Activated CD4-positive, alpha-beta T cell treated with anti-CD3 and anti-CD28 coated beads for 1 hour (primary cell): ENCODE results near the gene CEMIP2.

ENCODE experiments used
- DNase-seq: peaks from one replicate; pipeline ENCODE4 v3.0.0-alpha.2; 2020

The CEMIP2 gene

DNA sequence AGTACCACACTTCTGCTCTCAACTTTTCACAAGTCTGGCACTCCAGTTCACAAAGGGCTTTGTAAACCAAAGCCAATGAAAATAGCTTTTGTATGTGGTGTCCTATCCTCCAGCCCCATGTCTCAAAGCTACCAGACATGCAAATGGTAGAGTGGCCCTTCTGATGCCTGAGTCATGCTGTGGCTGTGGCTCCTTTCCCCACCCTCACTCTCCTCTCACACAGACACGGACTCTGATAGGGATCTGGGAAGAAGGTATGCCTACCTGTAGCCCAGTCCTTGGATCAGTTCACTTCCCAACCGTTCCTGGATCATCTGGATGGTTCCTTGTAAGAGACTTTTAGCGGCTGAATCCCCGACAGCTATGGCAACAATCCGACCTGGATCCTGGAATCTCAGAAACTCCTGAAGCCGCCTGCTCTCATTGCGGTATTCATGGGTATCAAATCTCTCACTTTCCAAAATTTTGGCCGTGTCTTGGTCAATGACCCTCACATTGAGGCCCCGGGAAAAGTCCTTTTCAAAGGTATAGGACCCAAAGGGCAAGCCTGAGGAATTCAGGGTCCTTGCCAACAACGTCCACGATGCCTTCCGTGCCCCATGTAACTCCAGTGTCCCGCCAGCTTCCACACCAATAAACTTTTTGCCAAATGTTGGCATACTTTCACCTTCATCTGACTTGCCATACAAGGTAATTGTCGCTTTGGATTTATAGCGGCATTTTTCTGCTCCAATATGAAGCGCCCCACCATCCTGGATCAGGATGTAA is 23.4 kb downstream of the CEMIP2 start:
- no peak for DNase-seq

DNA sequence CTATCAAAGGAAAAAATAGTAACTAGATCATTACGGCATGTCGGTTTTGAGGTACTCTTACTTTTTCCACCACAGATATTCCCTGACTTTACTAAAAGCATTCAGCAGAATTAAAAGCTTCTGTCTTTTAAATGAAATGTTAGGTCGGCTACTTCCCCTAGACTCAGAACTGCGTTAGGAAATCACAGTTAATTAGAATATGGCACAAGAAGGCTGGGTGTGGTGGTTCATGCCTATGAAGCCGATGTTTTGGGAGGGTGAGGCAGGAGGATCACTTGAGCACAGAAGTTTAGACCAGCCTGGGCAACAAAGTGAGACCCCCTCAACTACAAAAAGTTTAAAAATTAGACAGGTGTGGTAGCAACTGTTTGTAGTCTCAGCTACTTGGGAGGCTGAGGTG is 24.4 kb downstream of the CEMIP2 start:
- no peak for DNase-seq

DNA sequence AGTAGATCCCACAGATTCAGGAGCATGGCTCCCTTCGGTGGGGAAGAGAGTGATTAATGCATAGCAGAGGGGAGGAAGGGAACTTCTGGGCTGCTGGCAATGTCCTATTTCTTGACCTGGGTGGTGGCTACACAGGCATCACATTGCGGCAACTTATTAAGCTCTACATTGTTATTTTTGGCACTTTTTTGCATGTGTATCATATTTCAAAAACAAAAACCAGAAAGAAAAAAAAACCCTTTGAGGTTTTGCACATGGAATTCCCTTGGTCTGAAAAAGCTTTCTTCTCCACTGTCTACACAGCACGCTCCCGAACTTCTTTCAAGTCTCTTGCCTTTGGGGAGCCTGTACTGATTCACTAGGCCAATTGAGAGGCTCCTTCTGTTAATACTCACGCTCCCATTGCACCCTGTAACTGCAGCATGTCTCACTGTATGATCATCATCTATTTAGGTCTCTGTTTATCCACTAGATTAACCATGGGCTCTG is 25.1 kb downstream of the CEMIP2 start:
- no peak for DNase-seq

DNA sequence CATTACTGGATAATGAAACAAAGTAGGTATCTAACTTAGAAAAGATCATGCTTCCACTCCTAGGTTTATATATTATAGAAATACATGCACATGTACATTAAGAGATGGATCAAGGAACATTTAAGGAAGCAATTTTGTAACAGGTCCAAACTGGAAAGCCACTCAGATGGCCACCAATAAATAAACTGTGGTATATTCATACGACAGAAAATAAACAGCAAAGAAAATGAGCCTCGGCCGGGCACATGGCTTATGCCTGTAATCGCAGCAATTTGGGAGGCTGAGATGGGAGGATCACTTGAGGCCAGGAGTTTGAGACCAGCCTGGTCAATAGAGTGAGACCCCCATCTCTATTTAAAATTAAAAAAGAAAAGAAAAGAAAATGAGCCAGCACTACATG is 25.6 kb downstream of the CEMIP2 start:
- DNase-seq, result no peak

DNA sequence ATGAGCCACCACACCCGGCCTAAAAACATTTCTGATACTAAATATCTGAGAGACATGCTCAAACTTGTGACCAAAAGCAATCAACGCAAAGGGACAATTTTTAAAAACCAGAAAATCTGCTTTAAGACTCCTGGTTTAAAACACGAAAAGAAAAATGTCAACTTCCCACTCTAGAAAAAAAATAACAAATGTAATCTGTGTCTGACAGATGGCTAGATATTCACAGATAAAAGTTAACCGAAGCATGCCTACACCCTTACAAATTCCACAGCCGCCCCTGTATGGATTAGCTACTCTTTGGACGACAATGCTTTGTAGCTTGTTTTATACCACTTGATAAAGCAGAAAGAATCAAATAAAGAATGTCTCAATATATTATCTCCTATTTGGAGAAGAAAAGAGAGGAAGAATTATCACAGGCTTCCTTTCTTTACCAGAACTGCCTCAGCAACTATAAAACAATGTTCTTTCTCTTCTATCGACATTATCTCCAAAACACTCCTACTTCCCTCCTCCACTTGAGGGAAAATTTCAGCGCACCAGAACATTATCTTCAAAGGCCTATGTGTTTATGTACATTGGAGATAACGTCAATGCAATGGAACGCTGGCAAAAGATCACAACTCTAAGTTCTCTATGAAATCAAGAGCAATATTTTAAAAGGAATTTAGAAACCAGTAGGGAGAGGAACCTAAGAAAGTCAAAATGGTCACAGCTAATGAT is 26.2 kb downstream of the CEMIP2 start:
- no peak for DNase-seq

DNA sequence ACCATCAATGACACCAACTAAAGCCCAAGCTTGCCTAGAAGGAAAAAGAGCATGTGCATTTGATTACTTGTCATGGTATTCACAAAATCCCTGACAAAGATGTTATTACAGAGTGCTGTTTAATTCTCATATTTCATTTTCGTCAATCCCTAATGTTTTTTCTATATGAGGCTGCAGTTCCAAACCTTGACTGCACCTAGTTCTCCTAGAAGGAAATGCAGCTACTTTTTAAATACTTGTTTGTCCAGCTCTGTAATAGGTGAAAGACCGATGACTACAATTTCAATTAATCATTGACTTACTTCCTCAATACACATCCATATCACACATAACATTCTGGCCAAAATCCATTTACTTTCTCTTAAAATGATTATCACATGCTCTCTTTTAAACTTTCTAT is 28.1 kb downstream of the CEMIP2 start:
- no peak for DNase-seq

DNA sequence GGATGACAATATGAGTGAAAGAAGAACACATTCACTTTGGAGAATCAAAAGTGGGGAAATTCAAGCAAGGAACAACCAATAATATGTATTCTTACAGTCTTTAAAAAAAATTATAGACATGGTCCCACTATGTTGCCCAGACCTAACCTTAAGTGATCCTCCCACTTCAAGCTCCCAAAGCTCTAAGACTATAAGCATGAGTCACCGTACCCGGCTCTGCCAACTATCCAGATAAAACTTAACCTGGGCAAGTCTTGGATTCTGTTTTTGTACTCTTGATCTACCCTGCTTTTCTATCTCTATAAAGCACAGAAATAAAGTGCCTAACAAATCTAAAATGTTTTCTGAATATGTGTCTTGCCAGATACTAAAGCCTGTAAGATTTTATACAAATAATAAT is 30.9 kb downstream of the CEMIP2 start:
- no peak for DNase-seq

DNA sequence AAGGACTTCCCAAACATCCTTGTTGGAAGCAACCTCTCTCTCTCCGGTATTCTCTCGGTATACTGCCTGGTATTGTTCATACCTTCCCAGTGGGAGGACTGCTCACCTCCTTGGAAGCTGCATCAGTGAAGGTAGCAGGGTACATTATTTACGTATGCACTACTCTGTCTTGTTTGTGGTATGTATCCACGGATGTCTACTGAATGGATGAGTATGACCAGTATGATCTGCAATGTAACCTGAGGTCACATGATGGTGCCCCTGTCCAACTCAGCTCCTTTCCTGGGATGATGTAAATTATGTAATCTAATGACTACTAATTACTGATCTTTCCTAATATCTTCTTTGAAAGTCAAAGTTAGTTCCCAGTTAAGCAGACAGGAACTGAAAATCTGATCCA is 32.1 kb downstream of the CEMIP2 start:
- no peak for DNase-seq

DNA sequence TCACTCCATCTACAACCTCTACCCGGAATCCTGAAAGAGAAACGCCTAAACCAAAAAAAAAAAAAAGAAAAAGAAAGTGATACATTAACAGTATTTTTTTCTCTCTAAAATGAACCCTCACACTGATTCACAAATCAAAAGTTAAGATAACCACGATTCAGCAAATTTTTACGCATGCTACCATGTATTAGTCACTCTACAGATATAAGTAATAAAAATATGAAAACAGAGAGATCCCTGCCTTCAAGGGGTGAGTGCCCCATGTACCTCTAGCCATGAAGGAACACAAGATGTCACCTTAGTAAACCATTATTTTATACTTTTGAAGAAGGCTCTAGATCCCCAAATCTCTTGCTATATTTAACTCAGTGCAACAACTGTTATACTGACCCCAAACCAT is 33.4 kb downstream of the CEMIP2 start:
- no peak for DNase-seq

DNA sequence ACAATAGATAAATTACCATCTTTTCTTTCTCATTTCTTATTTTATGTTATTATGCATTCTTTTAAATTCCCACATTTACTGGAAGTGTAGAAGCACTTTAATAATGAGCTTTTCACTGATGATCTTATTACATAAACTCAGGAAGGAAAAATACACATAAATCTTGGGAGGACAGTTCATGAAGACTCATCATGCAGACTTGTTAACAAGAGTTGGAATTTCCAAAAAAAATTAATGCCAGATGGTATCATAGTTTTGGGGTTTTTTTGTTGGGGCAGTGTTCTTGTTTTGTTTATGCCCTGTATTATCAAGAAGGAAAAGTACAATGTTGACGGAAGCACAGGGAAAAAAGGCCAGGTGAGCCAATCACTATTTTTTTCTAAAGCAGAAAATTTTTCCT is 35.1 kb downstream of the CEMIP2 start:
- no peak for DNase-seq

DNA sequence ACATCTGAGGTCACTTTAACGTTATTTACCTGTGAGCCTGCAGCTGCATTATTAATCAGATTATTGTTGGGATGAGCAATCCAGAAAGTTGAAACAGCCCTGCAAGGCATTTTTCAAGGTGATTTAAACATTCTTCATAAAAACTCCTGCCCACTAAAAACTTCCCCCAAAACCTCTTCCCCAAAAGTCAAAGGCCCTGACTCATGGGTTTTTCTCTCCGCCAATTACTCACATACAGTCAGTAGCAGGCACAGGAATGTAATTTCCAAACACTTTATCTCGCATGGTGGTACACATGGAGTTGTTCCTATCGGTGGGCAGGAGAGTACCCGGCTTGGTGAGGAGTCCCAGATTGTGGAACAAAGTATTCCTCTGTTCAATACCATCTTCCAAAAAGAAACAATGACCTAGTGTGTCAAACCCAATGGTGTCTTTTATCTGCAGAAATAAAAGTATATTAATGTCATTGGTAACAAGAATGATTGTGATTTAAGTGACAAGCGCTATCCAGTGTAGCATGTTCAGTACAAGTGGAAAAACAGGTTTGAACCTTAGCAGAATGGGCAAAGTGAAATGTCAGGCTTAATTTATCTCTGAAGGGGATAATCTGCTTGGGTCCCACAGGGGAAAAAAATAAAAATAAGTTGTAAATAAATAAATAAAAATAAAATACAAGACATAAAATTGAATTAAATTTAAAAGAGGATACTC is 38.3 kb downstream of the CEMIP2 start:
- DNase-seq, result no peak

DNA sequence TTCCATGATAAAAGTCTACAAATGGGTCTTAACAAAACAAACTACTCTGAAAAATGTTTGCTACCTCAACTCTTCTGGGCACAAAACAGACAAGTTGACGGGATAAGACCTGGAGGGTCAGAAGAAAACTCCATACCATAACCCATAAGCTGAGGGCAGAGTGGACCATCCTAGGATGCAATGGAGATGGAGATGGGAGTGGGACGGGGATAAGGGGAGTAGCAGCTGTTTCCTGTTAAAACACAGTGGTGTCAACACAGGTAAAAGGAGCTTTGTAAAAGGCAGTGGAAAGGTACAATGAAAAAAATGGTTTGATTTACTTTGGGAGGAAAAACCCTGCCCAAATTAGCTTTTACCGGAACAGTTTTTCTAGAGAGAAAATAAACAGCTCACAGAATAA is 41.6 kb downstream of the CEMIP2 start:
- no peak for DNase-seq

DNA sequence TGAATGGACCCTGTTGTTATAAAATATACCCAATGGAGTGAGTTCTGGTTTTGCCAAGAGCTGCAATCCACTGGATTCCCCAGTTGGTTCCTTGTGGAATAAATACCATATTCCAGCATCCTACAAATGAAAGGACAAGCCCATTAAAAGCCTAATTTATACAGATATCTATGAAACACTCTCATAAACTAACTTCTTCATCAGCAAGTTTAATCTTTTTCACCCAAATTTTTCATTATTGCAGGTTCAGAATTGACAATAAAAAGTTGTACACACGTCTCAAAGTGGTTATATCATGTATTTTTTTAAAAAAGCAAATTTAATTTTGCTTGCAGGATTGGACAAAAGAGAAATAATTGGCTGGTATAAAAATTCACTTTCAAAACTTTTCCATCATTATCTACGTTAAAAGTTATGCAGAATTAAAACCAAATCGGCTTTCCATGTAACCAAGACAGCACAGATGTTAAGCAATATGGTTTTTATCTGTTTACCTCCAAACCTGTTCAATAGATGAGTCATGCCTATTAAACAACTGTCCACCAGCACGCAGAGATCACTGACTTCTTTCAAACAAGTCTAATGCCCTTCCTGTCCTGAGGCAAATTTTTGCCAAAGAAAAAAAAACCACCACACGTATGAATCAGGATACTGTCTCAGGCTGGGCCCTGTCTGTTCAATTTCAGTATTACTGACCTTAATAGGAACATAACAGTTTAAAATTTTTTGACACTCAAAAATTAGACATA is 42.5 kb downstream of the CEMIP2 start:
- DNase-seq, result no peak

DNA sequence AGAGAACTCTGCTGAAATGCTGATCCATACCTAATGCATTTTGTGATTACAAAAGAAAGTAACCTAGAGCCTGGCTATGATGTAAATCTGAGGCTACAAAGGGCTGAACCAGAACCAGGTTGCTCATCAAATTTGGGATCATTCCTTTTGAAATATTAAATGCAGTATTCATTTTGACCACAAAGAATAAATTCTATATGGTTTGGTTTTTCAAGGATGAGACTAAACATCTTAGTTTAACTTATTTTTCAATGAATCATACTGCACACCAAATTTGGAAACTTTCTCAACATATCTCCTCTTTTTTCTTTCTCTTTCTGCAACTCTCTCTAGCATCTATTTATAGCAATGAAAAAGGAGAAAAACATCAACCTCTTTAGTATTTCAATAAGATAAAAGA is 46.5 kb downstream of the CEMIP2 start:
- DNase-seq, result no peak

DNA sequence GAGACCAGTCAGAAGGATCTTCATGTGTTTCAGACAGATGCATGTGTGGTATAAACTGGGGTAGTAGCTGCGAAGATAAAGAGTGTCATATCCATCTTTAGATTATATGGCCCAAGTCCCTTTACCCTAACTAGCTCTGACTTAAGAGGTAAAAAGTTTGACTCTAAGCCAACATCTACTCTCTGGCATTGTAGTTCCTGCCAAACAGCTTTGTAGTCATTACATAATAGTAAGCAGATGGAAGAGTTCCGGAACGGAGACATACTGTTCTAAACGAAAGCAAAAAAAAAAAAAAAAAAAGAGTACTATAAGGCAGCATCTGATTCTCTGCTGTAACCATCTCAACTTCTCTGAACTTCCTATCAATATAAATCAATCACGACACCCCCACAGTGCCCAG is 48.8 kb downstream of the CEMIP2 start:
- no peak for DNase-seq

DNA sequence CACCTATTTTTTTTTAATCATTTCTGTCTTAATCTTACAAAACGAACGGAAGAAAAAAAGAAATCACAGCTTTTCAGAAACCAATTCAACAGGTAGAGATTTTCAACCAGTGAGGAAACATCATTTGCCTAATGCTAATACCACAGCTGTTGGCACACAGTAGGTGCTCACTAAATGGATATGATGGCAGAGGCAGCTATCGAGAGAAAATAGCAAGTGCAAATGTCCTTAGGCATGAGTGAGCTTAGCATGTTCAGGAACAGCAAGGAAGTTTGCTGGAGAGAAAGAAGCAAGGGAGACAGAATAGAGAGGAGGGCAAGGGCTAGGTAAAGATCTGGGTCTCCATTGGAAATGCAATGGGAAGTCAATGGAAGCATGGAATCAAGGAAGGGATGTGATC is 49.2 kb downstream of the CEMIP2 start:
- no peak for DNase-seq

DNA sequence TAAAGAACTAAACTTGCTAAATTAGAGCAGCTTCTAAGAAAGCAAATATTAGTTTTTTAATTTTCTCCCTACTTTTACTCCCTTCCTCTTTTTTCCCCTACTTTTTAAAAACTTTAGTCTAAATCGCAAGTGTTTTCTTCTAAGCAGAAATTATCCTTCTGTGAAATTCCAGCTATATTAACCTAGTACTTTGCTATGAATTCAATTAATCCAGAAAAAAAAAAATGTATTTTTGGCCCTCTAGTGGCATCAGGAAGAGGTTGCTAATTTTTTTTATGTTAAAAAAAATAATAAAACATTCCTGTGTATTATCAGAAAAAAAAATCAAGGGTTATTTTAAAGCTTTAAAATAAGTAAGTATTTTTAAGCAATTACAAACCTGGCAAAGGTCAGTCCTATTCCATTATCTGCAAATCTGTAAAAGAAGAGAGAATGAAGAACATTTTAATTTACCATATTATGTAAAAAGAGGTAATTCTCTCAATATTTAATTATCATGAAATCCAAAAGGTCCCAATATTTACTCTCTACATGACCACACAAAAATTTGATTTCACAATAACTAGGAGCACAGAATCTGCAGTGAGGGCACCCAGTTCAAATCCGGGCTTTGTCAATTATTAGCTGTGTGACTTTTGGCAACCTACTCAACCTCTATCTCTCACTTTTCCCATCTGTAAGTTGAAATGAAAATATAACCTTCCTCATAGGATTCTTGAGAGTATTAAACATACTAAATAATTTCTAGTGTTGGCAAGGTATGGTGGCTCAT is 52.0 kb downstream of the CEMIP2 start:
- no peak for DNase-seq

DNA sequence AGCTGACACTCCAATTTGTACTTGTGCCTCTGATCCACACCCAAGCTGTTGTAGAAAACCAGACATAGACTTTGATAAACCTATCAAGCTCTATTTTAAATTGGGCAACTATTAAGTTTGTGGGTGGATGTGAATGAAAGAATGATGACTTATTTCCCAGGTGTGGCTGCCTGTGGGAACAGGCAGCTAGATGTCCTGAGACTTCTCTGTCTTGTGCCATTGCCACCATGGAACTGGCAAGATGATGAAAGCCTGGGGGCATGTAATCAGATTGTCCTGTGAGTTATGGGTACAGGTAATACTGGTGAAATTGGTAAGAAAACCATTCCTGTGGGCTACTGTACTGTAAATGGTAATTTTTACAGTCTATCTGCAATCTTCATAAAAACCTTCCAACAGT is 57.5 kb downstream of the CEMIP2 start:
- no peak for DNase-seq

DNA sequence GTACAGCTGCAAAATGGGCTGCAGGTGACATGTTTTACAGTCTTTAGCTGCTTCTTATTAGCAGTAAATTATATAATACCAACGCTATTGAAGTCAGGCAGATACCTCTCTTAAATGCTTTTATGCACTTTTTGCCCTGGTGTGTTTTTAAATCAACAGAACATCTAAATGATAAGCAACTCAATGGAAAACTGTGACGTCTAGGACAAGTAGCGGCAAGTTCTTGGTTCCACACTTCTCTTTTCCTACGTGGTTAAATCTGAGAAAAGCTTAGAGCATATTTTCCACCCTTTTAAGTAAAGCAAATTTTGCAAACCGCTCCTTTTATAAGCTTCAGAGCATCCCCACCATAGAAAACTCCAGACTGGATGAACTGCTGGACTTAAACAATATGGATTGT is 58.1 kb downstream of the CEMIP2 start:
- DNase-seq, result no peak

DNA sequence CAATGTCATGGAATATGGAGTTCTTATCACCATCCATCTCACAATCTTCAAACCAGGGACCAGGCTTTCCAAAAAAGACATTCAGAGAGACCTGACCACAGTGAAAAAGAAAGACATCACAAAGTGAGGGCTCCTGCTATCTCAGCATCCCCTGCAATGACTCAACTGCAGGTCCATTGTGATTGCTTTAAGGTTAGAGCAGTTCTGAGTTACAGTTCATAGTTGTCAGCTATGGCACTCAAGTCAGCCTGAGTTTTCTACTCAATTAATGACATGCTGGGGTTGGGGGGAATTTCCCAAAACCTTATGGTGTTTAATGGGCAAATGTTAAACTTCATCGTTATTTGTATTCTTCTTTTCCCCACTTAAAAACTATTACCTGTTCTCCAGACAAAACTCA is 58.9 kb downstream of the CEMIP2 start:
- DNase-seq, result no peak

DNA sequence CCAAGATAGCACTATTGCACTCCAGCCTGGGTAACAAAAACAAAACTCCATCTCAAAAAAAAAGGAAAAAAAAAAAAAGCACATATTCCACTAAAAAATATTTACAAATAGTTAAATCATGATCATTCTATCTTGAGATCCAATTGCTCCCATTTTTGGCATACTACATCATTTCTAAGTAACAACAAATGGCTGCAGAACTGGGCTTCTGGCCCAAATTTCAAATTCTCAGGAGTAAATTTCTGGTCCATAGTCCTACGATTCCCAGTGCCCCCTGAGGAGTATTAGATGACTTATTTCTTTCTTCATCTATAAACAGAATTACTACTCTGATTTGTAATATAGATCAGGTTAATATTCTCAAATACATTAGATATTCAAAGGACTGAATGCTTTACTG is 62.1 kb downstream of the CEMIP2 start:
- DNase-seq, result no peak

DNA sequence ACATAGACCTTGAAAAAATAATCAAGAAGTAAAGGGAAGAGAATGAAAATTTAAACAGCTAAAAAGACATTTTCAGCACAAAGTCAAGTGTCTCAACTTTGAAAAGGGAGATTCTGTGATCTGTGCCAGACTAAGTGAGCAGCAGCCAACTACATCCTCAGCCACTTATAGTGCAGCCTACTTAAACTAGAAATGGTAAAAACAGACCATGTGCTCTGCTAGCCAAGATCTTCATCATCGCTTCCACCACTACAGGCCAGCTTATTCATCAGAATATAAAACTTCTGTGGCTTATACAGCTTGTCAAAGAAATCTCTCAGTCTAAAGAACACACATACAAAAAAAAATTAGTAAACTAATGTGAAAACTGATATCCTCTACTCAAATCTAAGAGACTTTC is 63.5 kb downstream of the CEMIP2 start:
- no peak for DNase-seq
